Gastroesophageal sphincter (tissue), 4 donors: ENCODE measurements around the gene RHPN2. TPM values are rescaled to one million over a fixed set of nuclear protein-coding genes. Genes with fewer than 3 reads are reported as not detected.
"Not testable (repeated sequence)": the region's sequence is repeated elsewhere in the genome, so short reads cannot be mapped to it uniquely, and the experiment has no call there.

Experiments used
- ATAC-seq: fragments of 150-250 bp; one replicate; pipeline ENCODE4 v1.9.1; 2016; ENCODE audit warnings: mild to moderate bottlenecking, moderate library complexity
- H3K27ac ChIP-seq, 4 donors: fragments of 200-600 bp; sonication (generic) in 3 of 4; 1 replicate in 3 of 4; 2 replicates in 1 of 4; pipeline ENCODE4 v1.5.1; 2016 to 2019
- H3K27me3 ChIP-seq: fragments of 200-600 bp; sonication (generic); one replicate; pipeline ENCODE4 v1.5.1; 2019
- H3K36me3 ChIP-seq, 2 donors: fragments of 200-600 bp; sonication (generic); one replicate each; pipeline ENCODE4 v1.5.1; 2019; ENCODE audit warnings: control low read depth in 1 of 2
- H3K4me1 ChIP-seq, 3 donors: fragments of 200-600 bp; sonication (generic); 1 replicate in 2 of 3; 2 replicates in 1 of 3; pipeline ENCODE4 v1.5.1; 2016 to 2019; ENCODE audit warnings: control low read depth in 2 of 3
- H3K4me3 ChIP-seq, 2 donors: fragments of 200-600 bp; sonication (generic); one replicate each; pipeline ENCODE4 v1.5.1; 2019; ENCODE audit warnings: mild to moderate bottlenecking in 1 of 2, moderate library complexity in 1 of 2
- H3K9me3 ChIP-seq, 3 donors: fragments of 200-600 bp; sonication (generic); one replicate each; pipeline ENCODE4 v1.5.1; 2017 to 2019; ENCODE audit warnings: control low read depth in 2 of 3
- EP300 ChIP-seq: sonication (generic); formaldehyde crosslinking; IDR thresholded peaks from one replicate; pipeline ENCODE4 v1.6.1; 2017; ENCODE audit warnings: antibody characterized with exemption, mild to moderate bottlenecking
- POLR2A ChIP-seq, 2 donors: fragments of 450-650 bp; IDR thresholded peaks; one replicate each; pipeline ENCODE4 v1.6.1; 2017; ENCODE audit warnings: antibody characterized with exemption in 2 of 2, mild to moderate bottlenecking in 2 of 2, moderate library complexity in 1 of 2
- POLR2AphosphoS5 ChIP-seq: sonication (generic); formaldehyde crosslinking; IDR thresholded peaks from one replicate; pipeline ENCODE4 v1.6.1; 2017; ENCODE audit warnings: antibody characterized with exemption
- WGBS, 2 donors: methylation state at CpG; one replicate each; pipeline ENCODE4 v1.1.5; 2018; ENCODE audit warnings: low coverage in 1 of 2; 5-methylcytosine and 5-hydroxymethylcytosine counted together
- total RNA-seq, 4 donors: library from RNA; depleted of rRNA; stranded (reverse); fragments of >200 nt; gene quantifications; one replicate each; pipeline ENCODE4 v1.1.0, GENCODE V29; 2016
- TF ChIP-seq, protein P1 (sequence below), 4 experiments: fragments of 200-600 bp in 2 of 4; fragments of 450-650 bp in 2 of 4; sonication (generic) in 1 of 4; IDR thresholded peaks; one replicate each; pipeline ENCODE4 v1.5.1; 2017 to 2019; ENCODE audit warnings: antibody characterized with exemption in 4 of 4, mild to moderate bottlenecking in 2 of 4, moderate library complexity in 2 of 4

Gene RHPN2
- total RNA-seq, 4 donors from 2014 or later, result 1.4 to 4.7 (median 2.1) TPM

DNA sequence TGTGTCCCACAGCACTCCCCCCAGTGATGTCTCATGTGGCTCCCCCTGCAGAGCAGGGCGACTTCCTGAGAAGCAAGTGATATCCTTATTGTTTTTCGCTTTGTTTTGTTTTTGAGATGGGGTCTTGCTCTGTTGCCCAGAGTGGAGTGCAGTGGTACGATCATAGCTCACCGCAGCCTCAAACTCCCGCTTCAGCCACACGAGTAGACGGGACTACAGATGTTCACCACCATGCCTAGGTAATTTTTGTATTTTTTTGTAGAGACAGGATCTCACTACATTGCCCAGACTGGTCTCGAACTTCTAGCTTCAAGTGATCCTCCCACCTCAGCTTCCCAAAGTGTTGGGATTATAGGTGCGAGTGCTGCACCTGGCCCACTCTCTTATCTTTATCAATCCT is 97.9 kb downstream of the RHPN2 start:
- Histone ChIP-seq H3K4me3 (no peak overlapping the region), H3K27ac (no peak overlapping the region), H3K4me1 (peaks cover 0 to 31% (median 15%) of the 10 kb centered on the region in 3 donors), H3K36me3 (peaks cover 0 to 69% of the 10 kb centered on the region in 2 donors), H3K9me3 (no peaks in the 10 kb centered on the region), H3K27me3 (no peaks in the 10 kb centered on the region)
- WGBS, 2 donors, result 93% methylated on average over 8 to 9 of the region's 9 CpGs
- ATAC-seq, result no peak
- no peak for TF ChIP-seq EP300
- TF ChIP-seq, protein P1, sequence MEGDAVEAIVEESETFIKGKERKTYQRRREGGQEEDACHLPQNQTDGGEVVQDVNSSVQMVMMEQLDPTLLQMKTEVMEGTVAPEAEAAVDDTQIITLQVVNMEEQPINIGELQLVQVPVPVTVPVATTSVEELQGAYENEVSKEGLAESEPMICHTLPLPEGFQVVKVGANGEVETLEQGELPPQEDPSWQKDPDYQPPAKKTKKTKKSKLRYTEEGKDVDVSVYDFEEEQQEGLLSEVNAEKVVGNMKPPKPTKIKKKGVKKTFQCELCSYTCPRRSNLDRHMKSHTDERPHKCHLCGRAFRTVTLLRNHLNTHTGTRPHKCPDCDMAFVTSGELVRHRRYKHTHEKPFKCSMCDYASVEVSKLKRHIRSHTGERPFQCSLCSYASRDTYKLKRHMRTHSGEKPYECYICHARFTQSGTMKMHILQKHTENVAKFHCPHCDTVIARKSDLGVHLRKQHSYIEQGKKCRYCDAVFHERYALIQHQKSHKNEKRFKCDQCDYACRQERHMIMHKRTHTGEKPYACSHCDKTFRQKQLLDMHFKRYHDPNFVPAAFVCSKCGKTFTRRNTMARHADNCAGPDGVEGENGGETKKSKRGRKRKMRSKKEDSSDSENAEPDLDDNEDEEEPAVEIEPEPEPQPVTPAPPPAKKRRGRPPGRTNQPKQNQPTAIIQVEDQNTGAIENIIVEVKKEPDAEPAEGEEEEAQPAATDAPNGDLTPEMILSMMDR (IDR thresholded peaks at IDR 0.05), result no peak
- no peak for TF ChIP-seq POLR2A (IDR thresholded peaks at IDR 0.05)
- TF ChIP-seq POLR2AphosphoS5, result no peak

DNA sequence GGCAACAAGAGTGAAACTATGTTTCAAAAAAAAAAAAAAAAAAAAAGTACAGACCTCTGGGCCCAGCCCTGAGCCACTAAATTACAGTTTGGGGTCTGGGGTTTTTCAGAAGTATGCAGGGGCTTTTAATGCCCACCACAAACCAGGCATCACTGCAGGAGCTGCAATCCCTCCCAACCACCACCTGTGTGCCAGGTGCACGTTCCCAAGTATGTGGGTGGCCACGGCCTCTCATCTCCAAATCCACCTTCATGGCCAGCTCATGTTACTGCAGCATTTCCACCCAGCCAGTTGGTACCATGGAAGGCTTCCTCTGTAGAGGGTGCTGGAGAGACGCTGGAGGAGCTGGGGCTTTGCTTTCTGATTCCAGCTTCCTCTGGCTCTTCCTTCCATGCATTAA is 119.4 kb downstream of the RHPN2 start:
- no peak for ATAC-seq
- WGBS, 2 donors, result 82 to 100% methylated on average over 2 of the region's 3 CpGs
- no peak overlapping the region for H3K4me3 ChIP-seq
- TF ChIP-seq POLR2AphosphoS5 (no peak), EP300 (no peak), POLR2A (IDR thresholded peaks at IDR 0.05) (no peak)
- TF ChIP-seq, protein P1 (IDR thresholded peaks at IDR 0.05), result no peak
- no peak overlapping the region for H3K27ac ChIP-seq
- no peaks in the 10 kb centered on the region for H3K4me1 ChIP-seq
- peaks cover 0 to 100% of the 10 kb centered on the region in 2 donors for H3K36me3 ChIP-seq
- H3K9me3 ChIP-seq, result no peaks in the 10 kb centered on the region
- H3K27me3 ChIP-seq, result no peaks in the 10 kb centered on the region

DNA sequence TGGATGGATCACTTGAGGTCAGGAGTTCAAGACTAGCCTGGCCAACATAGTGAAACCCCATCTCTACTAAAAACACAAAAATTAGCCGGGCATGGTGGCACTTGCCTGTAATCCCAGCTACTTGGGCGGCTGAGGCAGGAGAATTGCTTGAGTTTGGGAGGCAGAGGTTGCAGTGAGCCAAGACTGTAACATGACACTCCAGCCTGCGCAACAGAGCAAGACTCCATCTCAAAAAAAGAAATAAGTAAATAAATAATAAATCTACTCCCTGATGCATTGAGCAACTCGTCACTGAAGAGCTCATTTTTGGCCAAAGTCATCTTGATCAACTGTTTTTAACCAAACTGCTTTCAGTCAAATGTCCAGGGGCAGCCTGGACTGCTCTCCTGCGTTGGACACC is 123.4 kb downstream of the RHPN2 start:
- H3K4me3 ChIP-seq, ATAC-seq, H3K4me1 ChIP-seq, H3K27ac ChIP-seq, H3K9me3 ChIP-seq, H3K27me3 ChIP-seq: not testable (repeated sequence)
- peaks cover 0 to 100% of the 10 kb centered on the region in 2 donors for H3K36me3 ChIP-seq
- WGBS, 2 donors, result 66 to 90% methylated on average over 3 to 5 of the region's 5 CpGs

DNA sequence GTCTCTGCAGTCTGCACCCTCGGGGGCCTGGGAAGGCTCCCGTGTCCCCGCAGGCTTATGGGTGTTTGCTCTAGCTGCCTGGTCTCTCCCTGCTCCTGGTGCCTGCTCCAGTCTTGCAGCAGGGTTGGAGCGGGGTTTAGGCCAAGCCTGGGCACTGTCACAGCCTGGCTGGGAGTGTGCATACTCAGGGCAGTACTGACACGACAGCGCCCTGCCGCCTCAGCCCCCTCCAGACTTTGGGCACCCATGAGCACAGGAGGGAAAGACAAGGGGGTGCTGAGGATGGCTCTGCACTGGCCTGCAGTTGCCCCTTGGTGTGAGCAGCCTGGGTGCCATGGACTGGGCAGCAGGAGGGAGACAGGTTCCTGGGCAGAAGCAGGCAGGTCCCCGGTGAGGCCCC is 128.6 kb downstream of the RHPN2 start:
- no peak overlapping the region for H3K27ac ChIP-seq
- no peaks in the 10 kb centered on the region for H3K4me1 ChIP-seq
- no peaks in the 10 kb centered on the region for H3K9me3 ChIP-seq
- TF ChIP-seq, protein P1 (IDR thresholded peaks at IDR 0.05), result no peak
- no peak overlapping the region for H3K4me3 ChIP-seq
- peaks cover 0 to 98% of the 10 kb centered on the region in 2 donors for H3K36me3 ChIP-seq
- 100% methylated on average over 3 of the region's 8 CpGs; no CpG with 5 or more reads in 1 of the 2 donors for WGBS, 2 donors
- H3K27me3 ChIP-seq, result no peaks in the 10 kb centered on the region
- no peak for ATAC-seq

DNA sequence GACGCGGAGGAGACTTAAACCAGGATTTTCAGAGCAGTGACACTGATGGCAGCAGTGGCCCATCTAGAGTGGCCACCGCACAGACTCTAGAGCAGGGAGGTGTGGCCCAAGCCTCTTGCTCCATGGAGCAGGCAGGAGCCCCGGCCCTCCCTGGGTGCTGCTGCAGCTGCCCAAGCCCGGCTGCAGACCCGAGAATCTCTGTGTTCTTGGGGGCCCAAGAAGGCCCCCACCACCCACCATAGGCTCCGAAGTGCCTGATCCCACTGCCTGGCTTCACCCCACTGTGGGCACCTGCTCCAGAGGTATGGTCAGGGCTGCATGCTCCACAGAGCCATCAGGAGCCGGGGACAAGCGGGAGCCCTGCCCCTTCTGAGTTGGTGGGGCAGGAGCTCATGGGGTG is 129.1 kb downstream of the RHPN2 start:
- no peak for ATAC-seq
- TF ChIP-seq, protein P1 (IDR thresholded peaks at IDR 0.05), result no peak
- TF ChIP-seq POLR2A (IDR thresholded peaks at IDR 0.05) (no peak), EP300 (no peak), POLR2AphosphoS5 (no peak)
- Histone ChIP-seq H3K36me3 (peaks cover 0 to 98% of the 10 kb centered on the region in 2 donors), H3K27ac (no peak overlapping the region), H3K4me3 (no peak overlapping the region), H3K9me3 (no peaks in the 10 kb centered on the region), H3K27me3 (no peaks in the 10 kb centered on the region), H3K4me1 (no peaks in the 10 kb centered on the region)
- 76 to 100% methylated on average over 1 to 3 of the region's 9 CpGs for WGBS, 2 donors
